ENCODE measurements around the gene TAS2R38. TPM values are rescaled to one million over a fixed set of nuclear protein-coding genes. Genes with fewer than 3 reads are reported as not detected.

The TAS2R38 gene
- total RNA-seq, 1 experiment from 2014 or later = not detected

DNA sequence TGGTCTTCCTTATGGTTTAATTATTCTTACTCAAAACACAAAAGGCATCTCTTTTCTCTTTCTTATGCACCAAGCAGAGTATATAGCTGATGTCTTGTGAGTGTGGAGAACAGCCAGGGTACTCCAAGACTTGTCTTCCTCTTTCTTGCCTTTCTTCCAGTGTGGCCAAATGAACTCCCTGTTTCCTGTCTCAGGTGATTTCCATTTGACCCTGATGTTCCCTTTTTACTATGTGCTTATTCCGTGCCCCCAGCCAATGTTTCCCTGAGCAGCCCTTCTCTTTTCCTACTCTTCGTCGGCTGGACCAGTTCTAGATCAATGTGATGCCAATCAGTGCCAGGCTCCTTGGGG is 44.8 kb downstream of the TAS2R38 start:
- Histone ChIP-seq H3K9me3 (ENCODE audit: control insufficient read depth in 1 of 2, insufficient read depth in 1 of 2, low read depth in 1 of 2, low read length in 2 of 2) (no peaks in the 10 kb centered on the region), H4K20me1 (ENCODE audit: insufficient read depth) (no peaks in the 10 kb centered on the region), H3K9me2 (ENCODE audit: insufficient read depth) (no peaks in the 10 kb centered on the region), H3K4me2 (ENCODE audit: low read length) (no peak overlapping the region), H3K9ac (ENCODE audit: low read length) (no peak overlapping the region), H3K27me3 (ENCODE audit: insufficient read depth, low read length) (no peaks in the 10 kb centered on the region), H3K36me3 (ENCODE audit: control insufficient read depth in 1 of 2, insufficient read depth in 2 of 2, low read length in 2 of 2) (no peaks in the 10 kb centered on the region), H3K27ac (ENCODE audit: low read depth, low read length) (no peak overlapping the region), H3K4me3 (replicated peaks in 1 of 2; ENCODE audit: low read depth in 1 of 2, low read length in 2 of 2) (no peak overlapping the region), H2AFZ (ENCODE audit: low read depth, low read length, poor library complexity, severe bottlenecking) (no peak overlapping the region), H3K79me2 (ENCODE audit: insufficient read depth, low read length) (no peaks in the 10 kb centered on the region), H3K4me1 (ENCODE audit: control insufficient read depth in 1 of 2, insufficient read depth in 2 of 2, low read length in 2 of 2) (no peaks in the 10 kb centered on the region)
- TF ChIP-seq POLR2AphosphoS5 (IDR thresholded peaks at IDR 0.05; ENCODE audit: low read depth, low read length) (no peak), ELF1 (IDR thresholded peaks at IDR 0.05; ENCODE audit: borderline replicate concordance, low read depth) (no peak), CBX3 (IDR thresholded peaks at IDR 0.05; ENCODE audit: low read depth) (no peak)
- DNase-seq (ENCODE audit: low read depth, low spot score) (no peak), ATAC-seq (no peak)
- no TSS peak for BruUV-seq (replicated peaks)
- RAD21 ChIA-PET (ENCODE audit: low non-redundant PET in 1 of 2, low total read pairs in 2 of 2, uncharacterized antibody in 2 of 2, unreplicated experiment in 2 of 2) = no interaction called here
- CTCF ChIA-PET = no interaction called here
- intact Hi-C loops (cut with micrococcal nuclease) = no loop called here
- POLR2A ChIA-PET = no interaction called here

DNA sequence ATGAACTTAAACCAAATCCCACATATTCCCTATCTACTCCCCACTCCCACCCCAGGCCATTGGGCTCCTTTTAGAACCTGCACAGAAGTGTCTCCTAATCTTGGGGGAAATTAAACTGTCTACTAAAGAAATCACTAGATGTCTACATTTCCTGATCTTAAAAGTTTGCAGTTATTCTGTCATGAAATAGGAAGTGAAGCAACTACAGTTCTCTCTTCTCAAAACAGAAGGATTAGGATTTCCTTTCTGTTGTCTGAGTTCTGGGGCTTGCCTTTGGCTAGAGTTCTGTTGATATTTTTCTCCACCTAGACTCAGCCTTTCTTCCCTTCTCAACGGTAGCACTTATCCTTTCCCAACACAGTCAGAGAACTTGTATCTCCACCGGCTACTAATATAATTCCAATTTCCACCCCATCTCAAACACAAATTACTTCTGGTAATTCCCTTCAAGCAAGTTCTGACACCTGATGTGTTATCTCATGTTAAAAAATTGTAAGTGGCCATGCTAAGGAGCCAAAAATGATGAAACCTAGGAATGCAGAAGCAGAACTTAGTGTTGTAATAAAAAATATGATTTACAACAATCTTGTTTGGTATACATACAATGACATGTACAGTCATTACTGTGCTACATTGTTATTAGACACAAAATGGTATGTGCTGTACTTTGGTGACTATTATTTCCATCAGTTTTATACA is 45.3 kb downstream of the TAS2R38 start:
- Histone ChIP-seq H3K4me3 (replicated peaks in 1 of 2; ENCODE audit: low read depth in 1 of 2, low read length in 2 of 2) (no peak overlapping the region), H3K79me2 (ENCODE audit: insufficient read depth, low read length) (no peaks in the 10 kb centered on the region), H3K9me3 (ENCODE audit: control insufficient read depth in 1 of 2, insufficient read depth in 1 of 2, low read depth in 1 of 2, low read length in 2 of 2) (no peaks in the 10 kb centered on the region), H3K27ac (ENCODE audit: low read depth, low read length) (no peak overlapping the region), H3K9ac (ENCODE audit: low read length) (no peak overlapping the region), H3K36me3 (ENCODE audit: control insufficient read depth in 1 of 2, insufficient read depth in 2 of 2, low read length in 2 of 2) (no peaks in the 10 kb centered on the region), H3K4me2 (ENCODE audit: low read length) (no peak overlapping the region), H2AFZ (ENCODE audit: low read depth, low read length, poor library complexity, severe bottlenecking) (no peak overlapping the region), H4K20me1 (ENCODE audit: insufficient read depth) (no peaks in the 10 kb centered on the region), H3K27me3 (ENCODE audit: insufficient read depth, low read length) (no peaks in the 10 kb centered on the region), H3K9me2 (ENCODE audit: insufficient read depth) (no peaks in the 10 kb centered on the region), H3K4me1 (ENCODE audit: control insufficient read depth in 1 of 2, insufficient read depth in 2 of 2, low read length in 2 of 2) (no peaks in the 10 kb centered on the region)
- TF ChIP-seq YY1 (IDR thresholded peaks at IDR 0.05; ENCODE audit: extremely low read depth, insufficient replicate concordance, low read depth, low read length) (no peak), EGR1 (IDR thresholded peaks at IDR 0.05; ENCODE audit: low read depth) (no peak), POLR2A (IDR thresholded peaks at IDR 0.05; ENCODE audit: borderline replicate concordance, extremely low read depth, insufficient read depth, insufficient read length) (no peak)
- TF ChIP-seq, protein P1, sequence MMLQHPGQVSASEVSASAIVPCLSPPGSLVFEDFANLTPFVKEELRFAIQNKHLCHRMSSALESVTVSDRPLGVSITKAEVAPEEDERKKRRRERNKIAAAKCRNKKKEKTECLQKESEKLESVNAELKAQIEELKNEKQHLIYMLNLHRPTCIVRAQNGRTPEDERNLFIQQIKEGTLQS (IDR thresholded peaks at IDR 0.05) = no peak
- ChIA-PET CTCF (no interaction called here), RAD21 (ENCODE audit: low non-redundant PET in 1 of 2, low total read pairs in 2 of 2, uncharacterized antibody in 2 of 2, unreplicated experiment in 2 of 2) (no interaction called here), POLR2A (no interaction called here)
- DNase-seq (ENCODE audit: low read depth, low spot score) (no peak), ATAC-seq (no peak)
- BruUV-seq (replicated peaks) = no TSS peak
- intact Hi-C loops (cut with micrococcal nuclease) = no loop called here

Other genes with a start within 250 kb of the TAS2R38 start
- 171 TPM for gene SSBP1, start 235.4 kb downstream of the TAS2R38 start, total RNA-seq (2021; ENCODE audit: unreplicated experiment)
- 1.4 TPM for gene TAS2R3, start 209.7 kb downstream of the TAS2R38 start, total RNA-seq (2021; ENCODE audit: unreplicated experiment)
- gene TAS2R4, start 197.1 kb downstream of the TAS2R38 start, total RNA-seq (2021; ENCODE audit: unreplicated experiment) = 1.2 TPM
- 1.7 TPM for gene TAS2R5, start 183.6 kb downstream of the TAS2R38 start, total RNA-seq (2021; ENCODE audit: unreplicated experiment)
- not detected for gene PRSS37, start 132.3 kb downstream of the TAS2R38 start, total RNA-seq (2021; ENCODE audit: unreplicated experiment)
- gene OR9A4, start 57.4 kb downstream of the TAS2R38 start, total RNA-seq (2021; ENCODE audit: unreplicated experiment) = not detected
- gene CLEC5A, start 26.8 kb downstream of the TAS2R38 start, total RNA-seq (2021; ENCODE audit: unreplicated experiment) = 0.32 TPM
- gene MGAM, start 22.1 kb upstream of the TAS2R38 start, total RNA-seq (2021; ENCODE audit: unreplicated experiment) = 0.42 TPM
- gene MGAM2, start 137.9 kb upstream of the TAS2R38 start, total RNA-seq (2021; ENCODE audit: unreplicated experiment) = 0.05 TPM

All from HCT116 (cell line).